Liver (tissue), 9 donors: Measurements from ENCODE around the gene MYO10. TPM values are rescaled to one million over a fixed set of nuclear protein-coding genes. Genes with fewer than 3 reads are reported as not detected.

Experiments
- DNase-seq: peaks from one replicate; pipeline ENCODE4 v3.0.0-alpha.2; 2017; ENCODE audit warnings: low spot score
- H3K27ac ChIP-seq, 2 donors: one replicate each; pipeline ENCODE4 v1.7.0; 2013; ENCODE audit warnings: inconsistent platforms in 2 of 2, low read length in 2 of 2, control low read depth in 1 of 2, low read depth in 1 of 2, mild to moderate bottlenecking in 1 of 2
- H3K27me3 ChIP-seq, 4 donors: one replicate each; pipeline versions ENCODE4 v1.6.1 to v1.7.0; 2013; ENCODE audit warnings: low read length in 3 of 4, inconsistent platforms in 1 of 4, mild to moderate bottlenecking in 1 of 4, moderate library complexity in 1 of 4; ENCODE audit not compliant: control insufficient read depth in 4 of 4, insufficient read depth in 4 of 4
- H3K36me3 ChIP-seq, 4 donors: one replicate each; pipeline versions ENCODE4 v1.6.1 to v1.7.0; 2013; ENCODE audit warnings: low read length in 3 of 4, mild to moderate bottlenecking in 3 of 4, low read depth in 1 of 4, moderate library complexity in 1 of 4; ENCODE audit not compliant: control insufficient read depth in 4 of 4, insufficient read depth in 3 of 4
- H3K4me1 ChIP-seq, 4 donors: one replicate each; pipeline versions ENCODE4 v1.6.1 to v1.7.0; 2013; ENCODE audit warnings: low read length in 3 of 4, mild to moderate bottlenecking in 3 of 4, moderate library complexity in 1 of 4; ENCODE audit not compliant: control insufficient read depth in 4 of 4, insufficient read depth in 4 of 4
- H3K4me3 ChIP-seq, 3 donors: one replicate each; pipeline versions ENCODE4 v1.6.1 to v1.7.0; 2013; ENCODE audit warnings: low read length in 3 of 3, control low read depth in 1 of 3, low read depth in 1 of 3, mild to moderate bottlenecking in 1 of 3
- H3K9ac ChIP-seq, 2 donors: one replicate each; pipeline ENCODE4 v1.7.0; 2013; ENCODE audit warnings: low read length in 2 of 2, mild to moderate bottlenecking in 2 of 2, moderate library complexity in 2 of 2, control low read depth in 1 of 2, low read depth in 1 of 2
- H3K9me3 ChIP-seq, 4 donors: one replicate each; pipeline versions ENCODE4 v1.6.1 to v1.7.0; 2013; ENCODE audit warnings: low read length in 3 of 4; ENCODE audit not compliant: control insufficient read depth in 4 of 4
- CTCF ChIP-seq: fragments of 150-350 bp; IDR thresholded peaks from 2 replicates; pipeline ENCODE4 v1.5.1; 2017; ENCODE audit warnings: improper control_type of control experiment, low read depth, low read length; ENCODE audit not compliant: missing input control
- EGR1 ChIP-seq, 2 donors: IDR thresholded peaks; 2 replicates each; pipeline ENCODE4 v1.6.1; 2016 to 2018; ENCODE audit warnings: antibody characterized with exemption in 2 of 2, low read depth in 2 of 2
- FOXA1 ChIP-seq: IDR thresholded peaks from 2 replicates; pipeline ENCODE4 v1.6.1; 2016; ENCODE audit warnings: antibody characterized with exemption
- FOXA2 ChIP-seq: IDR thresholded peaks from 2 replicates; pipeline ENCODE4 v1.6.1; 2016; ENCODE audit warnings: antibody characterized with exemption
- GABPA ChIP-seq, 2 donors: IDR thresholded peaks in 1 of 2; conservative IDR thresholded peaks in 1 of 2; 2 replicates each; pipeline ENCODE4 v1.6.1; 2016; ENCODE audit warnings: antibody characterized with exemption in 2 of 2, mild to moderate bottlenecking in 1 of 2, moderate library complexity in 1 of 2
- HNF4A ChIP-seq, 2 donors: conservative IDR thresholded peaks; 2 replicates each; pipeline ENCODE4 v1.6.1; 2016; ENCODE audit warnings: antibody characterized with exemption in 2 of 2, mild to moderate bottlenecking in 2 of 2
- JUND ChIP-seq, 2 donors: IDR thresholded peaks; 2 replicates each; pipeline ENCODE4 v1.6.1; 2016; ENCODE audit warnings: antibody characterized with exemption in 2 of 2
- RAD21 ChIP-seq, 2 donors: IDR thresholded peaks; 2 replicates each; pipeline ENCODE4 v1.6.1; 2016; ENCODE audit warnings: antibody characterized with exemption in 2 of 2, mild to moderate bottlenecking in 2 of 2
- RXRA ChIP-seq, 2 donors: IDR thresholded peaks; 2 replicates each; pipeline ENCODE4 v1.6.1; 2017 to 2018; ENCODE audit warnings: antibody characterized with exemption in 2 of 2, mild to moderate bottlenecking in 1 of 2
- SP1 ChIP-seq: IDR thresholded peaks from 2 replicates; pipeline ENCODE4 v1.6.1; 2018; ENCODE audit warnings: antibody characterized with exemption, mild to moderate bottlenecking
- TAF1 ChIP-seq: conservative IDR thresholded peaks from 2 replicates; pipeline ENCODE4 v1.6.1; 2016; ENCODE audit warnings: antibody characterized with exemption, mild to moderate bottlenecking
- YY1 ChIP-seq: IDR thresholded peaks from 2 replicates; pipeline ENCODE4 v1.6.1; 2016; ENCODE audit warnings: antibody characterized with exemption, mild to moderate bottlenecking
- WGBS: extraction: QIAGEN DNeasy Blood & Tissue Kit; methylation state at CpG from one replicate; pipeline ENCODE4 v1.1.7; 2013; 5-methylcytosine and 5-hydroxymethylcytosine counted together
- polyA plus RNA-seq, 2 donors: library from polyadenylated mRNA; stranded (reverse) in 1 of 2; unstranded in 1 of 2; fragments of 200-250 nt in 1 of 2; fragments of >200 nt in 1 of 2; fragmentation: Nextera tagmentation in 1 of 2; extraction: Ambion mirVana in 1 of 2; gene quantifications; one replicate each; pipeline versions ENCODE4 v1.2.1 to v1.2.3, GENCODE V29; 2013 to 2015
- total RNA-seq, 2 donors: library from RNA; depleted of rRNA; stranded (reverse); fragments of >200 nt; gene quantifications; one replicate each; pipeline ENCODE4 v1.2.3, GENCODE V29; 2014
- TF ChIP-seq, protein P1 (sequence below): IDR thresholded peaks from 2 replicates; pipeline ENCODE4 v1.6.1; 2016; ENCODE audit warnings: antibody characterized with exemption
- donor health status: healthy.
- donor health status: healthy.
- donor health status: healthy.
- donor health status: healthy.
- donor health status: healthy.

Gene MYO10
- total and polyA plus RNA-seq, 4 donors, result 4.3 to 15.3 (median 7.1) TPM

GRCh38 chr5:16666883-16667398 lies 269.1 kb downstream of the MYO10 start:
- peak overlapping the region; percentile 9 to 32 for H3K27ac ChIP-seq
- no peak for DNase-seq
- peaks cover 0 to 13% (median 7%) of the 10 kb centered on the region in 4 donors for H3K4me1 ChIP-seq
- H3K27me3 ChIP-seq, result no peaks in the 10 kb centered on the region
- peak overlapping the region in 1 of 2 donors; percentile 29 for H3K9ac ChIP-seq
- 29% methylated on average over 11 of the region's 11 CpGs for WGBS
- H3K4me3 ChIP-seq, result peak overlapping the region; percentile 15 to 45 (median 45)
- no peak for TF ChIP-seq JUND (IDR thresholded peaks at IDR 0.05)
- TF ChIP-seq FOXA2, result no peak
- TF ChIP-seq RXRA (IDR thresholded peaks at IDR 0.05), result peak; percentile 32 to 53
- peak; percentile 27 for TF ChIP-seq SP1
- TF ChIP-seq RAD21 (IDR thresholded peaks at IDR 0.05), result peak; percentile 94 to 96
- TF ChIP-seq CTCF, result peak; percentile 77
- TF ChIP-seq, protein P1, sequence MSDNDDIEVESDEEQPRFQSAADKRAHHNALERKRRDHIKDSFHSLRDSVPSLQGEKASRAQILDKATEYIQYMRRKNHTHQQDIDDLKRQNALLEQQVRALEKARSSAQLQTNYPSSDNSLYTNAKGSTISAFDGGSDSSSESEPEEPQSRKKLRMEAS, result no peak
- no peak for TF ChIP-seq EGR1 (IDR thresholded peaks at IDR 0.05; ENCODE audit: low read depth in 2 of 2)
- TF ChIP-seq YY1, result no peak
- peak; percentile 61 to 70 for TF ChIP-seq HNF4A (conservative IDR thresholded peaks at IDR 0.05)
- no peaks in the 10 kb centered on the region for H3K9me3 ChIP-seq
- no peaks in the 10 kb centered on the region for H3K36me3 ChIP-seq

DNA sequence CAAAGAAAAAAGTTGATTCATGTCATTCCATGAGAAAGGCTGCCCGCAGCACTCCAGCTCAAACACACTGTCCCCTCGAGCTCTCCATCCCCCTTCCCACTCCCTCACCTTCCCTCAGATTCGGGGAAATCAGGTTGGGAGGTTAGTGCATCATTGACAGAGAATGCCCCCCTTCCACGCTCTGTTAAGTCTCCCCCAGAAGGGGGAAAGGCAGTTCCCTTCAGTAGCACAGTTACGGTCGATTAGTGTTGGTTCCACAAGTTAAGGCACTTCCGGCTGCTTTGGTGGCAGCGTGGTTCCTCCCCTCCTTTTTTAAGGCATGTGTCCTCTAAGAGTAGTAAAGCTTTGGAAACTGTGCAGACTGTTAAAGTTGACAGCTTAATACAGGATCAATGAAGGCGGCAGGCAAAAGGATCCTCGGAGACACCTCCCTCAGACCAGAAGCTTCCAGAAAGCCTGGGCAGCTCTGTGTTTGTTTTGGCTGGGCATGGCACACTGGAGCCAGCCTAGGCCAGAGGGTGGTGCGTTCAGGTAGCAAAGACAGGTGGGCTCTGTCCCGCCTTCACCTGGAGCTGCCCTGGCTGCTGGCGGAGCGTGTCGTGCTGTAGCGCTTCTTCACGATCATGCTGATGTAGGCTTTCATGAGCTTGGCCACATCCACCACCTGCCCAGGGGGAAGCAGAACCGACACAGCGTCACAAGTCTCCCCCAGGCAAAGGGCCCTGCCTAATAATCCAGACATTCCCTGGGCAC lies 269.8 kb downstream of the MYO10 start:
- H3K9me3 ChIP-seq, result no peaks in the 10 kb centered on the region
- H3K4me3 ChIP-seq, result peak overlapping the region; percentile 15 to 45 (median 45)
- peak overlapping the region; percentile 9 to 32 for H3K27ac ChIP-seq
- no peaks in the 10 kb centered on the region for H3K27me3 ChIP-seq
- H3K4me1 ChIP-seq, result peaks cover 0 to 13% (median 7%) of the 10 kb centered on the region in 4 donors
- no peaks in the 10 kb centered on the region for H3K36me3 ChIP-seq
- no peak for DNase-seq
- 66% methylated on average over 19 of the region's 19 CpGs for WGBS
- H3K9ac ChIP-seq, result peak overlapping the region; percentile 29 to 34
- TF ChIP-seq EGR1 (IDR thresholded peaks at IDR 0.05; ENCODE audit: low read depth in 2 of 2), result no peak
- TF ChIP-seq CTCF, result no peak
- no peak for TF ChIP-seq SP1
- TF ChIP-seq RAD21 (IDR thresholded peaks at IDR 0.05), result no peak
- no peak for TF ChIP-seq JUND (IDR thresholded peaks at IDR 0.05)
- TF ChIP-seq HNF4A (conservative IDR thresholded peaks at IDR 0.05), result no peak
- no peak for TF ChIP-seq TAF1
- TF ChIP-seq FOXA1, result no peak
- TF ChIP-seq YY1, result no peak
- TF ChIP-seq, protein P1, result no peak
- TF ChIP-seq FOXA2, result no peak
- no peak for TF ChIP-seq GABPA (IDR thresholded peaks at IDR 0.05 in 1 of 2, conservative IDR thresholded peaks at IDR 0.05 in 1 of 2)
